Stimulated activated CD4-positive, alpha-beta T cell treated with anti-CD3 and anti-CD28 coated beads, Interleukin-12 subunit alpha, Interleukin-12 subunit beta, amount 100 ng/mL, for 4 hours (primary cell): ENCODE results near the gene GAB1.
"Not testable (repeated sequence)": the region's sequence is repeated elsewhere in the genome, so short reads cannot be mapped to it uniquely, and the experiment has no call there.

Experiments
- DNase-seq: peaks from one replicate; pipeline ENCODE4 v3.0.0-alpha.2; 2020

Gene GAB1

DNA sequence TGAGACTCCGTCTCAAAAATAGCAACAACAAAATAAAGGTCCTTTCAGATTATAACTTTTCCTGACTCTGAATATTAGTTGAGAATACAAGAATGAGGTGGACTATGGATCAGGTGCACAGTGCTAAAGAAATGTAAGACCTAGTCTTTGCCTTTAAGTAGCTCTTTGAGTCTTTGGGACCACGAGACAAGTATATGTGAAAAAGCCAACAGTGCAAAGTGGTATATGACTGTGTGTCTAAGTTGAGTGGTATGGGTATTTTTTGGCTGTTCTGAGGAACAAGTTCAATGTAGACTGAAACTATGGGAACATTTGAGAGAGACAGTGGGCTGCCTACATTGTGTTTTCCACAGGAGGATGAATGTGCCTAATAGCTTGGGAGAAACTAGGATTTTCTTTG is 2.8 kb downstream of the GAB1 start:
- no peak for DNase-seq

DNA sequence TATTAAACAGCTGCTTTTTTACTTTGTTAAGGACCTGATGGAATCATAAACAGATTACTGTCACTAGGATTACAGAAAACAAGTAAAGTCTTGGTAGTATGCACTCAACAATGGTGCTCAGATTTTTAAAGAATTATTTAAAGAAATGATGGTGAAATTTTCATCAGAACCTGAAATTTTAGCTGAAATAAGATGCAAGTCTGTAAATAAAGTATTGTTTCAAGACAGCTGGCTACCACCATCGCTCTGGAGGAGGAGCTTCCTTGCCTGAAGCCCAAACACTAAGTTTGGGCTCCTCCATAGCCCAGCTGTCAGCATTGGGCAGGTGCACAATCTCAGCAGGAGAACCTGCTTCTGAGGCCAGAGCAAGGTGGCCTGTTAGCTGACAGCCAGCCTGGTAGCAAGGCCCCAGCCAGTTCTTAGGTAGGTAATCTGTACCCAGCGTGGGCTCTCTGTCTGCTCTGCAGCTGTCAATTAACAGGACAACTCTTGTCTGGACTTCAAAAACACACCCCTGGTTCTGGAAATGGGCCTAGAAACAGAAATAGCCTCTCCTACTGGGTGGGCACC is 4.6 kb downstream of the GAB1 start:
- no peak for DNase-seq

DNA sequence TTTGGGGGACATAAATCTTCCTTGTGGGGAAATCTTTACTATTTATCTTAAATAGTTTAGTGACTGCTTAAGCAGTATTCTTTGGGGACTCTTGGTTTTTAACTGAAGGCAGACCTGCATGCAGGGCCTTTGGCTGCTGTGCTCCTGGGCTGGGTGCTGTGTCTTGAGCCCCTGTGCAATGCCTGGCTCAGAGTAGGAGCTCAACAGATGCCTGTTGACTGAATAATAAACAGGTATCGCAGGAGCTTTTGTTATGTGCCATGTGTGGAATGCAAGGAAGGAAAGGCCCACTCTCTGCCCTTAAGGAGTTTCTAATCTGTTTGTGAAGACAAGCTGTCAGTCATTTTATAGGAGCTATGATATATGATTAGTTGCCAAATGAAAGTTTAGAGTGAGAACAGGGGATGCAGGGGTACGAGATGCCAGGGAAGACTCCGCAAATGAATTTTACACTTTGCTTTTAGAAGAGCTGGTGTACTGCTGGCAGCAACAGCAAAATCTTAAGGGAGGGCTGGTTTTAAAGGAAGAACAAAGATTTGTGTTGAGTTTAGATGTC is 6.7 kb downstream of the GAB1 start:
- no peak for DNase-seq

- no peak for DNase-seq
Measured at GRCh38 chr4:143344041-143344440, 7.4 kb downstream of the GAB1 start.

- DNase-seq: no peak
Measured at GRCh38 chr4:143344774-143345173, 8.1 kb downstream of the GAB1 start.

GRCh38 chr4:143345356-143345755 is 8.7 kb downstream of the GAB1 start:
- DNase-seq: no peak

GRCh38 chr4:143346206-143346605 is 9.5 kb downstream of the GAB1 start:
- DNase-seq: no peak

- DNase-seq: no peak
Measured at GRCh38 chr4:143347484-143348111, 10.9 kb downstream of the GAB1 start.

GRCh38 chr4:143348233-143349077 is 11.8 kb downstream of the GAB1 start:
- DNase-seq: no peak

DNA sequence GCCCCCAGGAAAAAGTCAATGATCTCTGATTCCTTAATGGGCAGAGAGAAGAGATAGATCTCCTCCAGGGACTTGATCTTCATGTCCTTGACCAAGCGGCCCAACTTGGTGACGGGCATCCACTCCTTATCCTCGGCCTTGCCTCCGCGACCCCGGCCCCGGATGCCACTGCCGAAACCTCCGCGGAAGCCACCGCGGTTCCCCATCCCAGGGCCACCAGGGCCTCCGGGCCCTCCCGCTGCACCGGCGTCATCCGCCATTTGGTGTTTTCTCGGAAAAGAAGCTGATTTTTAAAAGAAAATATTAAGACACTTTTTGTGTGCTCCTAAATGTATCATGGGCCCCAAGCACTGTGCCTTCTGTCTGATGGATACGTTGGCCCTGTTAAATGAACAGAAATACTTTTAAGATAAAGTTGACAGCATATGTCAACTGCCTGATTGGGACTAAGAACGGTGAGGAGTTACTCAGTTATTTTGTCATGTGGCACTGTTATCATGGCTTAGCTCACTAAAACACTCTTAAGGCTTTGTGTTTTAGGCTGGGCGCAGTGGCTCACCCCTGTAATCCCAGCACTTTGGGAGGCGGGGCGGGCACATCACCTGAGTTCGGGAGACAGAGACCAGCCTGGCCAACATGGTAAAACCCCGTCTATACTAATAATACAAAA is 13.3 kb downstream of the GAB1 start:
- not testable (repeated sequence) for DNase-seq

DNA sequence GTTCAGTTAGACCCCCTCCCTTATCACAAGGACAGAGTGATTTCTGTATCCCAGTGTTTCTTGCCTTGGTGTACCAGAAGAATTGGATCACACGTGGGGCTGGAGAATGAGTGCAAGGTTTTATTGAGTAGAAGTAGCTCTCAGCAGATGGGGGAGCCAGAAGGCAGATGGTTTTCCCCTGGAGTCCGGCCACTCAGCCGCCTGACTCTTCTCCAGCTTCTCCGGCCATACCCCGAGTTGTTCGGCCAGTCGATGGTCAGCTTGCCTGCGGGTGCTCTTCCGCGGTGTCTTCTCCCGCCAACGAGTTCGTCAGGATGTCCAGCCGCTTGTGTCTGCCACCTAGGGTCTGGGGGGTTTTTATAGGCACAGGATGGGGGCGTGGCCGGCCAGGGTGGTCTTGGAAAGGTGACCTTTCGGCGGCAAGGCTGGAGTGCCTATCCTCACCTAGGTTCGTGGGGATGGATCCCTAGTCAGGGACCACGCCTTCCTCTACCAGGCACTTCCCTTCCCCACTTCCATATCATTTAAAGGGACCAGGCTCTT is 14.5 kb downstream of the GAB1 start:
- DNase-seq: no peak

DNA sequence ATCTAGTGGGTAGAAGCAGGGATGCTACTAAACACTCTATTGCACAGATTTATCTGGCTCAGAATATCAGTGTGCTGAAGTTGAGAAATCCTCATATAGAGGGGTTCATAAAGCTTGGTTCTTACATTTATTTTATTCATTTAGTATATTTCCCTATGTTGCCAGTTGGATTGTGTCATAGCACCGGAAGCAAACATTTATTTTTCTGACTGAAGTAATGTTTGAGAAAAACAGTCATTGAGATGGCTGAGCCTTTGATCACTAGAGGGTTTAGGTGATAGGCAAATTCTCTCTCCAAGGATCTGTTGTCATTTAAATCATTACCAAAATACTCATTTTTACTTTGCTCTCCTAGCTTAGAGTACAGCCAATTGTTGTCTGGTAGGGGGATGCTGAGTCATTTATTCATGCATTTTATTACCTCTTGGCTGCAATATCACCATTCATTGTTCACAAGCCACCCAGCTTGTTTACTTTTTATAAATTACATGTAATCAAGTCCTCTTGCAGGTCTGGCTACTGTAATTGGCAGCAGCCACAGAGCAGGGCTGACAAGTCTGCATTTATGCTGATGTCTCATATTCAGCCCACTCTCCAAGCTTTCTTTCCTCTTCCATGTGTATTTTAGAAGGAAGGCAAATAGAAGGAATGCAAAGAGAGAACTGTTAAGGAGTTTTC is 15.2 kb downstream of the GAB1 start:
- DNase-seq: no peak

DNA sequence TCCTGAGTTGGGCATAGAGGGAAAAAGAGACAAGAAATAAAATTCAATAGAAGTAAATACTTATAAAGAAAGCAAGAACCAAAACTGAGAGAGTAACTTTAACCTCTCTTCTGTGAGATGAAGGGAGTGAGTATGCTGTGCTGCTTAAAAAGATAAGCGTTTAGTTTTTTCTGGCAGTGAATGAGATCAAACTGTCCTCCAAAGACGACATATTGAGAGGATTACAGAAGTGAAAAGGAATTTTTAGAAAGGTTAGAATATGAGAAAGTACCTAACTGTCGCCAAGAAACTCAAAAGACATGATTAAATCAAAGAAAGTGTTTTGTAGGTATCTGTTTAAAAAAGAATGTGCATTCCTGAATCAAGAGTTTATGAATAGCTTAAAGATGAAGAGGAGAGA is 16.0 kb downstream of the GAB1 start:
- DNase-seq: no peak

- DNase-seq: no peak
Measured at GRCh38 chr4:143353797-143354196, 17.1 kb downstream of the GAB1 start.

DNA sequence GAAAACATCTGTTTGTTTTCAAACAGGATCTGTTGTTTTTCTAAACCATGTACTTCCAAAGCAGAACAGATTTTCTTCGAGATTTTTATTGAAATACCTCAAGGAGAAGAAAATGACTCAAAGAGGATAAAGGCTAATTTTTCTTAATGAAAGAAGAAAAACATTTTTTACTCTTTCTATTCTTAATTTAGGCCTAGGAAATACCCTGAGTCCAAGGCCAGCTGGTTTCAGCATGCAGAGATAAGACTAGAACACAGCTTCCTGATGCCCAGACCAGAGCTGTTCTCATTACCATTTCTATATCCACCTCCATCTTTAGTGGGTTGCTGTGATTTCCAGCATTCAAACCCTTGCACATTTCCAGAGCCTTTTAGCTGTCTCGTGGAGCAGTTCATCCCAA is 18.3 kb downstream of the GAB1 start:
- no peak for DNase-seq

DNA sequence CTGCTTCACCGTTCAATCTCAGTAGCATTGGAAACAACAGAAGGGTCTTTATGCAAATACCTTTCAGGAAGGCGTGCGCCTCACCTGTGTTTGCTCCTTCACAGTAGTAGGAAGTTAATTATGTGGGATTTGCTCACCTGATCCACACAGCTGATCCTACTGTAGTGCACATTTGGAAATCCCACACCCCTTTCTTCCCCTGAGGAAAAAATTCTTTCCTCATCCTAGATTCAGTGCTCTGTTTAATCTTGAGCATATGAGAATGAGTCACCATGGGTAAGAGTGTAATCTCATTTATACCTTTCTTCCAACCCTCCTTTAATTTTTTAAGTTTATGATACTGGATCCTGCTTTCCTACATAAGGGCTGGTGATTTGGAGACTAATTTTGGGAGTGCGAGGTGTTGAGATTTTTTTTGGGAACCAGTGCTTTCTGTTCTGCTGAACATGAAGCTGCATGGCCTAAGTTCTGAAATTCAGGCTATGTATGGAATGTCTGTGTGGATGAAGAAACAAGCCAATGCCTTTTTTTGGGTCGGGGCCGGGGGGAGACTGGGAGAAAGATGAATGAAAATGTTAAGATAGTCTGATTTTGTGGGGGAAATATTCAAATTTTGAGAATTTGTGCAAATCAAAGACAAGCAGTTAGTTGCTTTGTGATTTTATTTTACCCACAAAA is 19.0 kb downstream of the GAB1 start:
- DNase-seq: no peak

GRCh38 chr4:143356493-143356892 is 19.8 kb downstream of the GAB1 start:
- DNase-seq: no peak

DNA sequence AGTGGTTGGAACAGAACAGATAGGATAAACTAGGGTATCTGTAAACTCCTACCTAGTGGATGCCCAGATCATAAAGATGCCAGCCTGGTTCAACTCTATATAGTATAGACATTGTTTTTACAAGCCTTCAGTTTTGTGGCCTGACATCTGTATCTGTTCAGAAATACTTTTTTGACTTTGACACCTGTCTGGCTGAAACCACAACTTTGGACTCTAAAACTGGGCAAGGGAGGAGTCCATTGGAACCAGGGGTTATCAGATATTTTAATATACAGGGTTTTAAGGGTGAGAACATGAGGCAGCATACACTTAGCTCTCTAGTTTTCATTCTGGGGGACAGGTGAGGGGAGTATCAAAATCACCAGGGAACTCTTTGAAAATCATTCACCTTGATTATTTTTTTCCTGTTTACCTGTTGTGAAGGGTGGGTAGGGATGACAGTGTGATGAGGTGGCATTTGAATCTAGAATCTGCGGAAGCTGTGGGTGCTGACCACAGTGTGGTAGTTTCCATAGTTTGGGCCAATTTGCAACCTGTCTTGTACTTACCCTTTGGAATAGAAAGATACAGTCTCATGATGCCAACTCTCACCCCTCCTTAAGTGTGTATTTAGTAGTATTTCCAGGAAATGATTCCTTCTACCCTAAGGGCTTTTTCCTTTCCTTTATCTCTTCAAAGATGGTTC is 20.6 kb downstream of the GAB1 start:
- no peak for DNase-seq

DNA sequence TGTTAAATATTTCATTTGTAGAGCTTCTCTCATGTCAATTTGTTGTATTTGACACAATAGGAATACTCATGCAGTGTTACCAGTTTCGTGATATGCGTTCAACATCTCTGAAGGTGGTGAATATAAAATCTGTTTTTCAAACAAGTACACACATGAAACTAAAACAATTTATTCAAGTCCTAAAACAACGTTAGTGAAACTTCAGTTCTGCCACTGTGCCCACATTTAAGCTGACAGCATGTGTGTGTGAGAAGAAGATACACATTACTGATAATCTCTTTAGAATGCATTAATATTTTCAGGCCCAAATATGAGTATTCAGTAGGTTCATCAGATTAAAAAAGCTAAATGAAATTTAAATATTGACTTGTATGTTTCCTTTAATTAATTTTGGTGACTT is 21.7 kb downstream of the GAB1 start:
- DNase-seq: no peak

DNA sequence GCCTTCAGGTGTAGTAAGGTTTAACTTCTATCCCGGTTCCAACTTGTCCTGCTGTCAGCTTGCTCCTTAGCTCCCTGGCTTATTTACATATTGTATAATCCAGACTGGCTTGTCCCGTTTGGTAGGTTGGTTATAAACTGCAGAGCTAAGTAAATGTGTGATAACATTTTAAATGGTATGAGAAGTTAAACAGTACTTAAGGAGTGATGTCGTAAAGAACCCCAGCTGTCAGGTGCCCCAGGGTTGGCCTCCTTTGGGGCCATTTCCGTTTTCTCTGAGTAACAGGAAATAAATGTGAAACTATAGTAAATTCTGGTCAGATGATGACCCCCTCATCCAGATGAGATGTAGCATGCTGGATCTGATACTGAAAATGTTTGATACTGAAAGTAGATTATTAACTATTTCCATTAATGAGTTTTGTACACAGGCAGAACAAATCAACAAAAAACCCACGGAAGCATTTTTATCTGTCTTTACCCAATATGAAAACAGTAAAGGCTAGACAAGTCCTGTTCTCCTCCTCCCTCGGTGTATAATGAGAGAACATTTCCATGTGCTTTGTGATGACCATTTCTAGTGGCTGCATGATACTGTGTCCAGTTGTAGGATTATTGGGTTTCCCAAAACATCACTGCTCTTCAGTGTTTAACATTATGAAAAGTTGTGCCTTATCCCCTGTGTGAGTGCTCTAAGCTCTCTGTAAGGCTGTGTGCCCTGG is 22.4 kb downstream of the GAB1 start:
- DNase-seq: no peak
